NCI-H69 (cell line): ENCODE results near the gene JPH2.

Experiments
- DNase-seq: peaks from one replicate; lab custom pipeline; 2025; lab: John Stamatoyannopoulos, UW

JPH2 gene

GRCh38 chr20:44125332-44126127, 61.5 kb downstream of the JPH2 start:
- DNase-seq = no peak

DNA sequence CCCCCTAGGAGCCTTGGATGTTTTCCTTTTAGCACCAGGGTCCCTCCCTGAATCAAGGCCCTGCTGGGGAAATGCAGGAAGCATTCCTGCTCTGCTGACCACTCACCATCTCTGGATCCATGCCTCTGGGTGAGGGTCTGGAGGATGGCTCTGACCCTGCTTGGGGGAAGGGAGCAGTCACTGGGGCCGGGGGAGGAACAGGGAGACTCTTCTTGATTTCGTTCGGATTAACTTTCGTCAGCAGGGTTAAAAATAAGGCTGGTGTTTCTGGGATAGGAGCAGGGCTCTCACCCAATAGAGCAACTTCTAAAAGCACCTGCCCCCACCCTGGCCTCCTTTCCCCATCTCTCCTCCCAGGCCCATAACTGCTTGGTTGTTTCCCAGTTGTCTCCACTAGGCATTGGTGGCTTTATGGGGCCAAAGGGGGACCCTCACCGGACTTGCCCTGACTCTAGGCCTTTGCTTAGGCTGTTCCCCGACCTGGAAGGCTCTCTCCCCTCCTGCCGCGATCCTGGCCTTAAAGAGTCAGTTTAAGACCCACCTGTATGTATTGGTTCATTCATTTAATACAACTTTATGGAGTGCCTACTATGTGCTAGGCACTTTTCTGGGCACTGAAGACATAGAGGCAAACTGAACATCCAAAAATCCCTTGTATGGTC, 63.0 kb downstream of the JPH2 start:
- no peak for DNase-seq

DNA sequence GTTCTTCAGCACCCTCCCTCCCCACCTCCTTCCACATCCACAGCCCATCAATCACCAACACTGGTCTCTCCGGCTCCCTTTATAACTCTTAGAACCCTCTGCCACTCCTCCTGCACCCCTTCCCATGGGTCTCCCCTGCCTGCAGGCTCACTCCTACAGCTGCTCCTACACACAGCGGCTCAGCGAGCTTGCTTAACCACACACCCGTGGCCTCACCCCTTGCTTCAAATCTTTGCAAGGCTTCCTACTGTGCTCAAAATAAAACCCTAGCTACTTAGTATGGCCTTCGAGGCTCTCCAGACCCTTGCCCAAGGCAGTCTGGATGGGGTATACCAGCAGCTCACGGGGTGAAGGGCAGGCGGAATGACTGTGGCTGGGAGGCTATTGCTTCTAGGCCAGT, 63.7 kb downstream of the JPH2 start:
- DNase-seq = no peak

GRCh38 chr20:44120676-44121425, 66.1 kb downstream of the JPH2 start:
- DNase-seq = no peak

DNA sequence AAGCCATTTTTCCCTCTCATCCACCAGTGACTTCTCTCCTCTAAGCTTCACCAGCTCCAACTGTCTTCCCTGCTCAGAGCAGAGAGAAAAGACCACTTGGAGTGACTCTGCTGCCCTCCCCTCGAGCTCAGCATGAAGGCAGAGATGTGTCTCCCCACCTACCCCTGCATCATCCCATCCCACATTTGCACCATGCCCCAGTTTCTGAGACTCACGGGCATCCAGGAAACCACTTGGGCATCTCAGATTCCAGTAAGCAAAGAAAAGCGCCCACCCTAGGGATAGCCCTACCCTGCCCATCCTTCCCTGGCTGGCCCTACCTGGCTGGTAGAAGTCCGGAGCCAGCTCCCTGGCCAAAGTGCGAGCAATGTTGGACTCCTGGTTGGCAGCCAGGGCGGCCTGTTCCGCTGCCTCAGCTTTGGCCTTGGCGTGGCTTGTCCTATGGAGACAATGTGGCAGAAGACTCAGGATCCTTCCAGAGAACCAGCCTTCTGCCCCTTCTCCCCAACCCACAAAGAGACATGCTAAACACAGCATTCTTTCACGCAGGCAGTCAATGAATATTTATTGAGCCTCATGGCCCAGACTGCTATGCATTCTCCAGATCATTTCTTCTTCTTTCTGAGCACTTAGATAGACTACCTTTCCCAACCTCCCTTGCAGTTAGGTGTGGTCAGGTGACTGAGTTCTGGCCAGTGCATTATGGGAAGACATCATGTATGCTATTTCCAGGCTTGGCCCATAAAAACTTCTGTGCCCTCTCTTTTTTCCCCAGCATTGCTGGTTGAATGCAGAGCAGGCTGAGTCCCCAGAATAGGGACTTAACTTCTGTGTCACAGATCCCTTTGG, 68.6 kb downstream of the JPH2 start:
- no peak for DNase-seq

DNA sequence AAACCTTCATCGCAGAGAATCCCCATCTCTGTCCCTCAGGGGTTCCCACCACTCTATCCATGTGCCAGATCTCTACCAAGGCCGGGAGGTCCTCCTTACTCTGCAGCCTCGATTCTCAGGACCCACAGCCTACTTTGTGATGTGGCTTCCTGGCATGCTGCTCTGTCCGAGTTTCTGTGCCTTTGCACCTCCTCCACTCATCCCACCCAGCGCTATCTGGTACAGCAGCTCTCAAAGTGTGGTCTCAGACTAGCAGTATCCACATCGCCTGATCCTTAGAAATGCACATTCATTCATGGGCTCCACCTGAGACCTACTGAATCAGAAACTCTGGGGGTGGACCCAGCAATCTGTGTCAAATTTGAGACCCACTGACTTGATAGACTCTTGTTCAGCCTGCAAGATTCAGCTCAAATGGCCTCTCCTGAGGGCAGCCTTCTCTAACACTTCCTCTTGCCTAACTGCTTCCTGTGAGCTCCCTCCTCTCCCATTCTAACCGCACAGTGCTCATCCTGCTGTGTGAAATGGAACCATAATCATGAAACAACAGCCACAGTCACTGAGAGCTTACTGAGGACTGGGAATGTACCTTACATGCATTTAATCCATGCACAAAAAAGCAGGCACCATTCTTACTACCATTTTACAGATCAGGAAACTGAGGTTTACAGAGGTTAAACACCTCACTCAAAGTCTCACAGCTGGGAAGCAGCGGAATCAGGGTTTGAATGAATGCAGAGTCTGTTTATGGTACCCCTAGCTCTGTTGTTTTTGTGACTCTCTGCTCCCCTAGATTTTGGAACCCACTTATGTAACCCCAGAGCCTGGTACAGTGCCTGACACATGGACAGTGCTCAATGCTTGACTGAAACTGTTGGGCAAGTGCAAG, 69.4 kb downstream of the JPH2 start:
- no peak for DNase-seq

DNA sequence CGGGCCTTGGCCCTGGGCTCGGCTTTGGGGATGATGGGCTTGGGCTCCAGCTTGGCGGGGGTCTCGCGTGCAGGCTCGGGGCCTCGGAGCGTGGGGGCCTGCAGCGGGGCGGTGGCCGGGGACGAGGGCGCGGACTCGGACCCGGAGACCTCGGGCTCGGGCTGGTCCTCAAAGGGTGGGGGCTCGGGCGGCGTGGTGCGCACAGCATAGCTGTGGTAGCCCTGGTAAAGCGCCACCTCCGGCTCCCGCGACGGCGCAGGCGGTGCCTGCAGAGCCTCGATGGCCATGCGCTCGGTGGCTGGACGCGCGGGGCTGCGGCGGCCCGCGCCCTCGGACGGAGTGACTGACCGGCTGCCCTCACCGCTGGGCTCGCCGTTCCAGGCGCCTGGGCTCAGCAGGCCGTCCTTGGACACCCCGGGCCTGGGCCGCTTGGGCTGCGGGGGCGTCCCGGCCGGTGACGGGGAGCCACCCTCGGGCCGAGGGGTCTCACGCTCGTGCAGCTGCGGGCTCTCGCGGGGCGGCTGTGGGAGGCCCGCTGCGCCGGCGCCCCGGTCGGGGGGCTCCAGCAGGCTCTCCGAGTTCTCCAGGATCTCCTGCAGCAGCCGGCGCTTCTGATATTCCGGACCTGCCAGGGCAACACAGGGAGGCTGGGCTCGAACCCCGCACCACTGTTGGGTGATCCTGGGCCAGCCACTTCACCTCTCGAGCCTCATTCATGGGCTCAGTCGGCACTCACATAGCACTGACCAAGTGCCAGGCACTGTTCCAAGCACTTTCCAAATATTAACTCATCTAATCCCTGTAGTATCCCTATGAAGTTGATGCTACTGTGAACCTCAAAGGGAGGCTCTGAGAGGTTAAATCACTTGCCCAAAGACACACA, 71.0 kb downstream of the JPH2 start:
- DNase-seq = no peak

DNA sequence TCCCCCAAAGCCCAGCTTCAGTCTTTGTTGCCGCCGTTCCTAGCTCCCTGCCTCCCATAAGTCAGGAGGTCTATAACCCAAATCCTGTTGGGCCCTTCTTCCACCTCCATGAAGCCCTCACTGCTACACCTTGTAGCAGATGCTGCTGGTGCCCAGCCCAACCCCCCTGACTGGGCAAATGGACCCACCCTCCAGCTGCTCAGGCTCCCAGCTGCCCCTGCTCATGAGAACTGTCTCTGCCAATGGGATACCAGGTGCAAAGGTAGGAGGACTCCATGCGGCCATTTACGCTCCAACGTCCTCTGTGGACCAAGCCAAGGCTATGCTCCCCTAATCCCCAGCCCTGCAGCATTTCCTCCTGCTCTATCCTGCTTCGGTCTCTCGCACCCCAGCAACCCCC, 71.8 kb downstream of the JPH2 start:
- DNase-seq = no peak

GRCh38 chr20:44113618-44114376, 73.2 kb downstream of the JPH2 start:
- DNase-seq = peak; percentile 2

DNA sequence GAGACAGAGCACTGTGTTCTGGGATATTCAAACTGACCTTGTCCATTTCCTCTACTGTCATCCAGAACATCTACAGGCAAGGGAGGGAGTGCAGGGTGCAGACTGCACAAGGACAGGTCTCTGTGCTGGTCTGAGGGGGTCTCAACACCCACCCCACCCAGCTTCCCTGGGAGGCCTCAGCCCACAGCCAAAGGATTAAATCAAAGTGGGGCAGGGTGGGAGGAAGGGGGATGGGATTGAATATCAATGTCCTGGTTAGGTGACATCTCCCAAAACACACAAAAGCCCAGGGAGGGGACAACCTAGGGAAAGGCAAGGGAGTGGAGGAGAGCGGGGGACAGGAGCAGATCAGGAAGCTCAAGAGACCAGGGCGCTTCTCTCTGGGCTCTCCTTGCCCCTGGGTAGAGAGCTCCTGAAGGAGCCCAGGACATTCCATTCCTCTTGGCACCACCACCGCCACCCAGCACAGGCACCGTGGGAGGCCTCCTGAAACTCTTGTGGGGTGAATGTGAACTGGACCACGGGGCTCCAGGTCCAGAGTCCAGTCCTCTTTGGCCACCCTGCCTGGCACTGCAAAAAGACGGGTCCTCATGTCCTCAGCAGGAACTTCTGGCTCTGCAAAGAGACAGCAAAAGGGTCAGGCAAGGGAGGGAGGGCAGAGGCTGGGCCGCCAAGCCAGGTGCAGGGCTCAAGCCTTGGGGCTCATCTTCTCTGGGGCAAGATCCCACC, 73.9 kb downstream of the JPH2 start:
- DNase-seq = no peak

GRCh38 chr20:44112456-44112855, 74.5 kb downstream of the JPH2 start:
- no peak for DNase-seq

DNA sequence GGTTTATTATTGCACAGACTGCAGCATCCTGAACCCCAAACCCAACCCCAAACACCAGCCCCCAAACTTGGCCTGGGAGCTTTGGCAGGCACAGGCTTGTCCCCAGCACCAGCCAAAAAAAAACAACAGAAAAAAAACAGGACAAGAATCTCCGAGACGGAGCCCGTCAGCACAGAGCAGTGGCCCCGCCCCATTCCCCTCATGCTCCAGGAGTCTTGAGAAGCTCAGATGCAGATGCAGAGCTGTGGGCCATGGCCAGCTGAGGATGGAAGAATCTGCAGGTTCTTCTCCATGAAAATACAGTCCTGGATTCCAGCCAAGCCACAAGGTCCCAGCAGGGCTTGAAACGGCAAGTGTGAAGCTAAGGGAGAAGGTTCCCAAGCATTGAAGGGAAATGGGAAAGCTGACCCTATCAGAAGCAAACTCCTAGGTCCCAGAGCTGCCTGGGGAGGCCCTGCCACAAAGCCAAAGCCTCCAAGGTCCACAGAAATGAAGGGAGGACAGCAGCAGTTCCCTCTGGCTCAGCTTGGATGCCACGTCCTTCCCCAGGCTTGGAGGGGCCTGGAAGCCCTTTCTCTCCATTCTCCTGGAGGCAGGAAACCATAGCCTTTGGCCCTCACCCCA, 75.2 kb downstream of the JPH2 start:
- no peak for DNase-seq

DNA sequence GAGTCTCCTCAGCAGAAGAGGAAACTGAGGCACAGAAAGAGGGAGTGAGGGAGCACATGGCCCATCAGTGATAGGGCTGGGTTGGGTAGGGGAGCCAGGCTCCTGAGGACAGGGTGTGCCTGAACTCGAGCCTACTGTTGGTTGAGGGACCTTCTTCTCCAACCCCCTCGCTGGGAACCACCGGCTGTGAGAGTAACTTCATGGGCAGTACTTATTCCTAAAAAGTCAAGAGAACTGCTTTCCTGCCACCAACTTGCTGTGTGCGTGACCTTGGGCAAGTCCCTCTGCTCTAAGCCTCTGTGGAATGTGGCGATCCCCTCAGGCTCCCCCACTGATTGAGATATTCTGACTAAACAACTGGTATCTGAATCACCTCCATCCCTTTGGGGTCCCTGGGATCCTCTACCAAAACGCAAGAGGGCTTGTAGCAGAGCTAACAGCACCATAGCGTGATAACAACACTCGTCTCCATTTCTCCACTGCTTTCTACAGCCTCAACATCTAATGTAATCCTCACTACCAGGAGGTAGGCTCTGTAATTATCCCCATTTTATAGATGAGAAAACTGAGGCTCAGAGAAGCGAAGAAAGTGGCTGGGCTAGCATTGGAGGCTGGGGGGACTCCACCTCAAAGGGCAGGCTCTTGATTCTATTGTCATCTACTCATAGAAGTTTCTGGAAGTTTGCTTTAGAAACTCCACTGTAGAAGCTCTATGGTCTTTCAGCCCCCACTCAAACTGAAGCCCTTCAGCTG, 76.0 kb downstream of the JPH2 start:
- DNase-seq = no peak

DNA sequence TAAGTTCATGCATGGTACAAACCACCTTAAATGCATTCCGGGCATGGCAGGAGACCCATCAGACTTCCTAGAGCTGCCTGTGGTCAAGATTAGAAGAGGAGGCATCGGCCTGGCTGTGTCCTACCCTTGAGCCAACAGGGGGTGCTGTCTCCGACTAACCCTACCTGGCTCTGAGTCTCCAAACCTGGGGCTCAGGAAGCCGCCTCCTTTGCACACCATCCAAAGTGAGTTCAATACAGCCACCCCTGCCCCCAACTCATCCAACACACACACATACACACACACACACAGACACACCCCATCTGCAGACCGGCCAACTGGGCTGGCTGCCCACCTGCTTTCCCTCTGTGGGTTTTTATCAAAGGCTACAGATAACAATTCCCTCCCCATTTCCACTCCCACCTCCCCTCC, 77.0 kb downstream of the JPH2 start:
- DNase-seq = no peak

DNA sequence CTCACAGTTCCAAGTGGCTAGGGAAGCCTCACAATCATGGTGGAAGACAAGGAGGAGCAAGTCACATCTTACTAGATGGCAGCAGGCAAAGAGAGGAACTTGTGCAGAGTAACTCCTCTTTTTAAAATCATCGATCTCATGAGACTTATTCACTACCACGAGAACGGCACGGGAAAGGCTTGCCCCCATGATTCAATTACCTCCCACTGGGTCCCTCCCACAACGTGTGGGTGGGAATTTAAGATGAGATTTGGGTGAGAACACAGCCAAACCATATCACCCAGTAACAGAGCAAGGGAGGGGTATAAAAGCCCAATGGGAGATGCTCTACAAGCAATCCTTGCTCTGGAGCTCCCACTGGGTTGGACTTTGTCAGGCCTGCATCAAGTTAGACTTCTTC, 80.4 kb downstream of the JPH2 start:
- no peak for DNase-seq

GRCh38 chr20:44104798-44105517, 82.0 kb downstream of the JPH2 start:
- peak; percentile 4 for DNase-seq

GRCh38 chr20:44102582-44102981, 84.4 kb downstream of the JPH2 start:
- DNase-seq = no peak
